COR-L47 (cell line): ENCODE results near the gene JOSD2.

Source experiments
- DNase-seq: peaks from one replicate; lab custom pipeline; 2025; lab: John Stamatoyannopoulos, UW

JOSD2 gene

GRCh38 chr19:50496189-50497021 lies 14.6 kb downstream of the JOSD2 start:
- no peak for DNase-seq

- DNase-seq, result no peak
Measured at GRCh38 chr19:50495020-50495531, 15.9 kb downstream of the JOSD2 start.

- DNase-seq, result no peak
Measured at GRCh38 chr19:50494186-50495019, 16.6 kb downstream of the JOSD2 start.

- DNase-seq, result no peak
Measured at GRCh38 chr19:50493171-50493570, 17.8 kb downstream of the JOSD2 start.

- DNase-seq, result no peak
Measured at GRCh38 chr19:50492303-50493052, 18.5 kb downstream of the JOSD2 start.

GRCh38 chr19:50490991-50491472 lies 20.0 kb downstream of the JOSD2 start:
- no peak for DNase-seq

GRCh38 chr19:50490411-50490811 lies 20.6 kb downstream of the JOSD2 start:
- DNase-seq, result no peak

GRCh38 chr19:50489461-50490011 lies 21.5 kb downstream of the JOSD2 start:
- DNase-seq, result no peak

- no peak for DNase-seq
Measured at GRCh38 chr19:50488389-50489194, 22.4 kb downstream of the JOSD2 start.

GRCh38 chr19:50486823-50487515 lies 24.0 kb downstream of the JOSD2 start:
- DNase-seq, result no peak

GRCh38 chr19:50485284-50485955 lies 25.6 kb downstream of the JOSD2 start:
- DNase-seq, result no peak

GRCh38 chr19:50482916-50483315 lies 28.1 kb downstream of the JOSD2 start:
- no peak for DNase-seq

GRCh38 chr19:50482271-50482855 lies 28.6 kb downstream of the JOSD2 start:
- no peak for DNase-seq

GRCh38 chr19:50481351-50482149 lies 29.4 kb downstream of the JOSD2 start:
- no peak for DNase-seq

- DNase-seq, result no peak
Measured at GRCh38 chr19:50480281-50481111, 30.5 kb downstream of the JOSD2 start.

- DNase-seq, result no peak
Measured at GRCh38 chr19:50479761-50480251, 31.2 kb downstream of the JOSD2 start.
